PC-3 (cell line): ENCODE data around the gene SLC6A3.

Source experiments
- EZH2 ChIP-seq: fragments of 300-600 bp; sonication (generic); IDR thresholded peaks from one replicate; pipeline ENCODE4 v1.6.1; 2017; ENCODE audit warnings: antibody characterized with exemption, mild to moderate bottlenecking, low read length; ENCODE audit not compliant: unreplicated experiment
- EZH2phosphoT487 ChIP-seq: fragments of 300-600 bp; sonication (generic); IDR thresholded peaks from 2 replicates; pipeline ENCODE4 v1.6.1; 2018; ENCODE audit warnings: mild to moderate bottlenecking, antibody characterized with exemption, low read length, borderline replicate concordance
- TF ChIP-seq, protein P1 (sequence below): fragments of 300-600 bp; sonication (generic); conservative IDR thresholded peaks from 2 replicates; pipeline ENCODE4 v1.5.1; 2017; ENCODE audit warnings: antibody characterized with exemption, low read depth, mild to moderate bottlenecking, low read length

GRCh38 chr5:1453613-1454012, 8.4 kb upstream of the SLC6A3 start:
- TF ChIP-seq EZH2 (no peak), EZH2phosphoT487 (no peak)
- TF ChIP-seq, protein P1, sequence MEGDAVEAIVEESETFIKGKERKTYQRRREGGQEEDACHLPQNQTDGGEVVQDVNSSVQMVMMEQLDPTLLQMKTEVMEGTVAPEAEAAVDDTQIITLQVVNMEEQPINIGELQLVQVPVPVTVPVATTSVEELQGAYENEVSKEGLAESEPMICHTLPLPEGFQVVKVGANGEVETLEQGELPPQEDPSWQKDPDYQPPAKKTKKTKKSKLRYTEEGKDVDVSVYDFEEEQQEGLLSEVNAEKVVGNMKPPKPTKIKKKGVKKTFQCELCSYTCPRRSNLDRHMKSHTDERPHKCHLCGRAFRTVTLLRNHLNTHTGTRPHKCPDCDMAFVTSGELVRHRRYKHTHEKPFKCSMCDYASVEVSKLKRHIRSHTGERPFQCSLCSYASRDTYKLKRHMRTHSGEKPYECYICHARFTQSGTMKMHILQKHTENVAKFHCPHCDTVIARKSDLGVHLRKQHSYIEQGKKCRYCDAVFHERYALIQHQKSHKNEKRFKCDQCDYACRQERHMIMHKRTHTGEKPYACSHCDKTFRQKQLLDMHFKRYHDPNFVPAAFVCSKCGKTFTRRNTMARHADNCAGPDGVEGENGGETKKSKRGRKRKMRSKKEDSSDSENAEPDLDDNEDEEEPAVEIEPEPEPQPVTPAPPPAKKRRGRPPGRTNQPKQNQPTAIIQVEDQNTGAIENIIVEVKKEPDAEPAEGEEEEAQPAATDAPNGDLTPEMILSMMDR: no peak
